HG02610 (cell line): Measurements from ENCODE around the gene TUBB3.
"Not testable (repeated sequence)": the region's sequence is repeated elsewhere in the genome, so short reads cannot be mapped to it uniquely, and the experiment has no call there.

ENCODE experiments used
- ATAC-seq: cut with Tn5 transposase; IDR thresholded peaks from one replicate; pipeline ENCODE4 v1.9.1; 2021; ENCODE audit warnings: mild to moderate bottlenecking, moderate library complexity; ENCODE audit not compliant: unreplicated experiment

The TUBB3 gene

GRCh38 chr16:89962754-89963498 lies 39.8 kb downstream of the TUBB3 start:
- ATAC-seq, result no peak

- ATAC-seq, result no peak
Measured at GRCh38 chr16:89964201-89964600, 41.1 kb downstream of the TUBB3 start.

GRCh38 chr16:89965447-89966225 lies 42.5 kb downstream of the TUBB3 start:
- no peak for ATAC-seq

- no peak for ATAC-seq
Measured at GRCh38 chr16:89966756-89967155, 43.6 kb downstream of the TUBB3 start.

GRCh38 chr16:89967436-89967835 lies 44.3 kb downstream of the TUBB3 start:
- not testable (repeated sequence) for ATAC-seq

- ATAC-seq, result not testable (repeated sequence)
Measured at GRCh38 chr16:89968074-89968473, 44.9 kb downstream of the TUBB3 start.

GRCh38 chr16:89969741-89970410 lies 46.7 kb downstream of the TUBB3 start:
- no peak for ATAC-seq

- no peak for ATAC-seq
Measured at GRCh38 chr16:89971495-89972243, 48.5 kb downstream of the TUBB3 start.

GRCh38 chr16:89972244-89973234 lies 49.4 kb downstream of the TUBB3 start:
- peak; percentile 80 for ATAC-seq

GRCh38 chr16:89973235-89973634 lies 50.1 kb downstream of the TUBB3 start:
- ATAC-seq, result no peak

GRCh38 chr16:89973654-89974335 lies 50.7 kb downstream of the TUBB3 start:
- ATAC-seq, result no peak

- ATAC-seq, result no peak
Measured at GRCh38 chr16:89974870-89975269, 51.7 kb downstream of the TUBB3 start.

- ATAC-seq, result no peak
Measured at GRCh38 chr16:89981414-89981813, 58.3 kb downstream of the TUBB3 start.

GRCh38 chr16:89982318-89982717 lies 59.2 kb downstream of the TUBB3 start:
- no peak for ATAC-seq

- ATAC-seq, result no peak
Measured at GRCh38 chr16:89983536-89983935, 60.4 kb downstream of the TUBB3 start.

- no peak for ATAC-seq
Measured at GRCh38 chr16:89984216-89984615, 61.1 kb downstream of the TUBB3 start.

GRCh38 chr16:89985219-89985618 lies 62.1 kb downstream of the TUBB3 start:
- ATAC-seq, result no peak
